Measurements from ENCODE around the gene UBE2A. TPM values are rescaled to one million over a fixed set of nuclear protein-coding genes. Genes with fewer than 3 reads are reported as not detected.

UBE2A gene
- total RNA-seq (2014; rRNA removed; shearing (Covaris generic)), result 29.7 and 50.3 TPM in 2 replicates
- 54.9 and 65.5 TPM in 2 replicates for polyA plus RNA-seq (2015; cell fraction: cytosol; rRNA removed)
- polyA plus RNA-seq (2015; cell fraction: nucleus; rRNA removed), result 48.9 and 52.3 TPM in 2 replicates

- DNase-seq (ENCODE audit: low read depth), result peak; percentile 85
Measured at GRCh38 chrX:119574394-119575266, at the start of gene UBE2A. Gene UBE2A (plus strand): TSS chrX:119574563. CDS start chrX:119574712, 149 bp downstream.

GRCh38 chrX:119529345-119530276 lies 44.8 kb upstream of the UBE2A start:
- DNase-seq (ENCODE audit: low read depth), result no peak

DNA sequence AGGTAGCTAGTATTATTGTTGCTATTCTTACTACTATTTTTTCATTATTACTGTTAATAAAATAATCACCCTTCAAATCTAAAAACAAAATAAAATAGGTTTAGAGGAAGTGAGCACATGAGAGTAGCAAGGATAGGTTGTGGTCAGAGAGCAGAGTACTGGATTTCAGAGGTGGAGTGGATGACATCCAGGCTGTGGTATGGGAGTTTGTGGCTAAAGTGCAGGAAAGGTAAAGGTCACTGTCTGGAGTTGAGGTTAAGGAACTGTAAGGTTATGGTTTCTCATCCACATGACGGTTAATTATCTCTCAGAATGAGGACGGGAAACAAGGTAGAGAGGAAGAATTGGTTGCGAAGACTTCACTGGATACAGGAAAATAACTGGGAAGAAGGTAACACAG lies 36.9 kb upstream of the UBE2A start:
- DNase-seq (ENCODE audit: low read depth), result no peak

GRCh38 chrX:119539872-119540271 lies 34.5 kb upstream of the UBE2A start:
- DNase-seq (ENCODE audit: low read depth), result no peak

- peak; percentile 80 for DNase-seq (ENCODE audit: low read depth)
Measured at GRCh38 chrX:119541188-119541587, 33.2 kb upstream of the UBE2A start.

GRCh38 chrX:119549327-119550016 lies 24.9 kb upstream of the UBE2A start:
- no peak for DNase-seq (ENCODE audit: low read depth)

- no peak for DNase-seq (ENCODE audit: low read depth)
Measured at GRCh38 chrX:119552508-119552907, 21.9 kb upstream of the UBE2A start.

DNA sequence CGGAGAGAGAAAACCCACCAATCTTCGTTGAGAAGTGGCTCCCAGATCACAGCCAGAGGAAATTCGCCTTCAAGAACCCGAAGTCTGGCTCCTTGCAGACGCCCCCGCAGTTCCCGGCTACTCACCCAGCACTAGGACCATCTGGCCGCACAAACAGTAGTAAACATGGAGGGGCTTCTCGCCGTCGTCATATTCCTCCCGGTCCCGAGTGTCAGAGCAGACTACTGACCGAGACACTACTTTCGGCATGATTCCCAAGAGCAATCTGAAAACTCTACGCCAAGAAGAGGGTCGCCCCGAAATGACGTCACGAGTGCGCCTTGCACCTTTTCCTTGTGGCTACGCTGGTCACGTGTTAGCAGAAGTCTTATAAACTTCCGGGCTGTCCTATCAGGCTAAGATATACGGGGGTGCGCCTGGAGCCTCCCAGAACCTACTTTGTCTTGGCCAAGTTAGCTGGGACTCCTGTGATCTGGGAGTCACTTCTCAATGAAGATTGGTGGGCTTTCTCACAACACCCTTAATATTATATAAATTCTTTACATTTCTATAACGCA lies 9.2 kb upstream of the UBE2A start, which contains the start of gene STEEP1:
Gene STEEP1 (minus strand): TSS at position 303 of the 557 bp plus-strand sequence. CDS start 54 bp downstream, at position 249.
- DNase-seq (ENCODE audit: low read depth), result peak; percentile 87

- no peak for DNase-seq (ENCODE audit: low read depth)
Measured at GRCh38 chrX:119570351-119570835, 4.0 kb upstream of the UBE2A start.

- DNase-seq (ENCODE audit: low read depth), result no peak
Measured at GRCh38 chrX:119573222-119573621, 1.1 kb upstream of the UBE2A start.

GRCh38 chrX:119573840-119574393 lies 446 bp upstream of the UBE2A start:
- no peak for DNase-seq (ENCODE audit: low read depth)

- no peak for DNase-seq (ENCODE audit: low read depth)
Measured at GRCh38 chrX:119579414-119579813, 5.1 kb downstream of the UBE2A start.

DNA sequence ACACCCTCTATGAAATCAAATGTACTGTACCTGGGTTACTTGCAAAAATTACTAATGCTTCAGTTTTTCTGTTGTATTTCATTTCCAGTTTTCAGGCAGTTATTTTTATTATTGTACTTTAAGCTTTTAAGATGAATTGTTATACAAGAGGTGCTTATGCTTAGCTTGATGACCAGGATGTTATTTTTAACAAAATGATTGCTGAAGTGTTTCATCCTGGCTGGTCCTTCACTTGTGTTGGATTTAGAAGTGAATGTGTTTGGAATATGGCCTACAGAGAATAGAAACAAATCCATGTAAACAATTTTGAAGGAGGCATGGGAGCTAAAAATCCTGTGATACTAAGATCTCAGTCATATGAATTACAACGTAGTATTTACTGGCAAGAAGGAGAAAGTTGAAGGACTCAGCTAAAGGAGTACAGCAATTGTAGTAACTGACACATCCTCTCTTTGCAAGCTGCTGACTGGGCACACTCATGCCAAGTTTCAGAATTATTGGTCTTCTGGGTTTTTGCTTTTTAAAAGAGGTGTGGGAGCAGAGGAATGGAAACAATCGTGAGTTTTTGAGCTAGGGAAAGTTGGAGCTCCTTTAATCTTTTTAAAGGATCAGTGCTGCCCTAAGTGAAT lies 9.2 kb downstream of the UBE2A start:
- no peak for DNase-seq (ENCODE audit: low read depth)

DNA sequence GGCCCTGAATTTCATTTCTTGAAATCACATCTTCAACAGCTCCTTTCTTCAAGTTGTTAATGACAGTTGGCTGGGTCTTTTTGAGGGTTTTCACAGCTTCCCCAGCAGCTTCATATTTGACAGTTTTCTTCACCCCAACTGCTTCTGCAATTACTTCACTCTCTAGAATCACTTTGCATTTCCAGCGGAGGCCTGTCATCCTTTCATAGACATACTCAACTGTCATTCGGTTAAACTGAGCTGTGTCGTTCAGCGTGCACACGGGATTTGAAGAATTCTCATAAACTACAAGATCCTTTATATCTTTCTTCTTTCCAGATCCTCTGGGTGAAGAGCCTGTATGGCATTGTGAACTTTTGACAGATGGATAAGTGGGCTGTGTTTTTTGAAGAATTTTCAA lies 15.4 kb downstream of the UBE2A start:
- DNase-seq (ENCODE audit: low read depth), result no peak

- no peak for DNase-seq (ENCODE audit: low read depth)
Measured at GRCh38 chrX:119602701-119603255, 28.4 kb downstream of the UBE2A start.

GRCh38 chrX:119604766-119605463 lies 30.6 kb downstream of the UBE2A start:
- DNase-seq (ENCODE audit: low read depth), result no peak

- DNase-seq (ENCODE audit: low read depth), result no peak
Measured at GRCh38 chrX:119605464-119606279, 31.3 kb downstream of the UBE2A start.

All from HT1080 (cell line).